ENCODE results near the gene NUAK2.

Gene NUAK2

DNA sequence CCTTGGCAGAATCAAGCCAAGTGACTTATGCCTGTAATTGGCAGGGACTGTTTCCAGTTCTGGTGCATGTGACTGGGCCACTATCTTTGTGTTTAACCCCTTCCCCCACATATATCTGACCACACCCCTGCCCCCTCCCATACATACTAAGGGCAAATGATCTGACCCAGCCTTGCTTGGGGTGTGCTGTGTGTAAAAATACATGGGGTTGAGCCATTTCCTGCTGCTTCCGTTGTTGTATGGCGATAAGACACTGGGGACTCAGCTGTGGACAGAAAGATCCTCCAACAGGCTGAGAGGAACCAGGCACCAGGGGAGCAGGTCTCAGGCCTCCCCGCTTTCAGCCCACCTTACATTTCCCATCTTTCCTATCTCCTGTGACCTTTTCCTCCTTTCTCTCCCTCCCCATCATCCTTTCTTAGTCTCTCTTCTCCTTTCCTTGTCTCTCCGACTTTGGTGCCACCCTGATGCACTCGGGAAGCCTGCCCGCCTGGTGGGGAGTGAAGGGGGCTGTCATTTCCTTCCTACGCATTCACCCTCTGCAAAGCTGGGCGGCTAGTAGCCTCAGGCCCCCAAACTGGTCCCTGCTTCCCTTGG is 54.1 kb downstream of the NUAK2 start:
- no peak for DNase-seq

DNA sequence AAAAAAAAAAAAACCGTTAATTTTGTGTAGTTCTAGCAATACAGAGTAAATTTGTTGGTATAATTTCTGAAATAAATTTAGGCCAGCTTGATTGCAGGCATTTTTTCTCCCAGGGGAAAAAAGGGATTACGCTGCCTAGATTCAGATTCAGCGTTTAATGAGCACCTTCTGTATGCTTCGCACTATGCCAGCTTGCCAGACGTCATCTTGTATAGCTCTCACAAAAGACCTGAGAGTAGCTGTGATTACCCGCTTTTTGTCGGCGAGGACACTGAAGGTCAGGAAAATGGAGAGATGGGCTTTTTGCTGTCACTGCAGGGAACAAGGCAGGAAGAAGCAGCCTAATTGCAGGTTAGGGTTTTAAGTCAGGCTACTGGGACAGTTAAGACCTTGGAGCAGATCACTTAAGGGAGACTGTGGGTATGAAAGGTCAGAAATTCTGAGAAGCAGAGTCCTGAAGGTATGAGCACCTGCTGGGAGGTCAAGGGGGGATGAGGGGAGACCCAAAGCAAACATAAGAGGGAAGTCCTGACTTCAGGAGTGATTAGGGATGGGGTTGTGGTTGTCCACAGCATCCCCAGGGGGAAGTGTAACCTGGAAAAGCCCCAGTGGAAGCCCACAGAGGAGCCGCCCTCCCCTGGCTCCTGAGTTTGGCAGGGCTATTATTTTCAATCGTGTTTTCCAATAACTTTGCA is 54.8 kb downstream of the NUAK2 start:
- in situ Hi-C loops (cut with MboI; ENCODE audit: low pct_unique_long_range_greater_than_20kb, low sequenced_read_pairs), result no loop called here
- DNase-seq, result no peak

More for the DNA sequence above, 54.1 kb downstream of the NUAK2 start:
- in situ Hi-C loops (cut with MboI; ENCODE audit: low pct_unique_long_range_greater_than_20kb, low sequenced_read_pairs), result no loop called here

DNA sequence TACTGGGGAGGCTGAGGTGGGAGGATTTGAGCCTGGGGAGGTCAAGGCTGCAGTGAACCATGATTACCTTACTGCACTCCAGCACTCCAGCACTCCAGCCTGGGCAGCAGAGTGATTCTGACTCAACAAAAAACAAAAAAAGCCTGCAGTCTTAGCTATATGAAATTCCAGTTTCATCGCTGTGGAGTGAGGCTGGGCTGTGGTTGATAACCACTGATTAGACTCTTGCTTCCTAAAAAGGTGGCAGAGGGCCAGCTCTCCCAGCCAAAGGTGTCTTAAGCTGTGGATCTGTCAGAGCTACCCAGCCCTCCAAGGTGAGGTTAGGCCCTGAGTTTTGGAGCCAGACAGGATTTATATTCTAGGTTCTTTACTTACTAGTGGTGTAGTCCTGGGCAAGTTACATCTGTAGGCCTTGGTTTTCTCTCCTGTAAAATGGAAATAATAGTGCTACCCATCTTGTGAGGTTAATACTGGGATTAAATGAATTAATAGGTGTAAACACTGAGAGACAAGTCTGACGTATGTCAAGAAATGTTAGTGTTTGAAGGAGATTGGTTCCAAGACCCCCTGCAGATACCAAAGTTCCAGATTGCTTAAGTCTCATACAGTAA is 57.9 kb downstream of the NUAK2 start:
- DNase-seq, result no peak
- in situ Hi-C loops (cut with MboI; ENCODE audit: low pct_unique_long_range_greater_than_20kb, low sequenced_read_pairs), result no loop called here

DNA sequence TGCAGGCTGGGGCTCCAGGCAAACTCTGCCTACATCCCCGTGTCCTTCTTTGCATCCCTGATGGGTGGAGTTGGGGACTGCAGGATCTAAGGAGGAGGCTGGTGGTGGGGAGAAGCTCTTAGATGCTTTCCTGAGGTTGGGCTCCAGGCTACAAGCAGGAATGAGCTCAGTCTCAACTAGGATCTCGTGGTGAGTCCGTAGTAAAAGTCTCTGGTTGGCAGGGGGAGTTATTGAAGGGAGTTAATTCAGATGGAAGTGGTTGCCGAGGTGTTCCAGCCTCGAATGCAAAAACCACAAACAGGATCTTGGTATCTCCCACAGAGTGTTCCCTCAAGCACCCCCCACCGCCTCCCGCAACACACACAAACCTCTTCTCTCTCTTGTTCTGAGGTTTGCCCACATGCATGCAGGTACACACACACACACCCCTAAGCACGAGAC is 58.8 kb downstream of the NUAK2 start:
- DNase-seq, result peak; percentile 72
- in situ Hi-C loops (cut with MboI; ENCODE audit: low pct_unique_long_range_greater_than_20kb, low sequenced_read_pairs), result no loop called here

DNA sequence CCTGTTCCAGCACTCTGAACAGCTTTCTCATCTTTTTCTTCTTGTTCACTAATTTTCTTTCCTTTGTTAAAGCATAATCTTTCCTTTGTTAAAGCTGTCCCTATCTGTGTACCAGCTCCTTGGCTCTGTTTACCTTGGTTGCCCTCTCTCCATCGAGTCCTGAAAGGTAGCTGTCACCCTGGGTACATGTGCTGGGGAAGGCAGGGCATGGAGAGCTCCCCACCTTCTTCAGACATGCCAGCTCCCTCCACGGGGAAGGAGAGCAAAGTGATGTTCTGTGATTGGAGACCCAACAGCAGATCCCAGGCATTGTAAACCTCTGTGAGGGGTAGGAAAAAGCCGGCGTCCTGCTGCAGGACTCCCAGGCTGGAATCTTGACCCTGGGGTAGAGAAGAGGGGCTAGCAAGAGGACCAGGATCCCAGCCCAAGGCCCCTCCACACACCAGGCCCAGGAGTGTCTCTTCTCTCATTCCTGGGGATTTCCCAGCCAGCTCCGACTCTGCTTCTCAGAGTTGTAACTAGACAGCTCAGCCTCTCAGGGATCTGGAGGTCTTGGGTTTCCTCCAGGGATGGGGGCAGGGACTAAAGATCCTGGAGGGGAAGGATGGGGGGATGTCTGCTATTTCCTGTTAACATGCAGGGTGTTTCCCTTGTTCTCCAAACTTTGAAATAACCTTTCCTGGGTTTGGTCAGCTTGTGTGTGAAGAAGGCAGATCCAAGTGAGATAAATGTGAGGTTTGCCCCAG is 59.4 kb downstream of the NUAK2 start:
- DNase-seq, result peak; percentile 39
- in situ Hi-C loops (cut with MboI; ENCODE audit: low pct_unique_long_range_greater_than_20kb, low sequenced_read_pairs), result no loop called here

DNA sequence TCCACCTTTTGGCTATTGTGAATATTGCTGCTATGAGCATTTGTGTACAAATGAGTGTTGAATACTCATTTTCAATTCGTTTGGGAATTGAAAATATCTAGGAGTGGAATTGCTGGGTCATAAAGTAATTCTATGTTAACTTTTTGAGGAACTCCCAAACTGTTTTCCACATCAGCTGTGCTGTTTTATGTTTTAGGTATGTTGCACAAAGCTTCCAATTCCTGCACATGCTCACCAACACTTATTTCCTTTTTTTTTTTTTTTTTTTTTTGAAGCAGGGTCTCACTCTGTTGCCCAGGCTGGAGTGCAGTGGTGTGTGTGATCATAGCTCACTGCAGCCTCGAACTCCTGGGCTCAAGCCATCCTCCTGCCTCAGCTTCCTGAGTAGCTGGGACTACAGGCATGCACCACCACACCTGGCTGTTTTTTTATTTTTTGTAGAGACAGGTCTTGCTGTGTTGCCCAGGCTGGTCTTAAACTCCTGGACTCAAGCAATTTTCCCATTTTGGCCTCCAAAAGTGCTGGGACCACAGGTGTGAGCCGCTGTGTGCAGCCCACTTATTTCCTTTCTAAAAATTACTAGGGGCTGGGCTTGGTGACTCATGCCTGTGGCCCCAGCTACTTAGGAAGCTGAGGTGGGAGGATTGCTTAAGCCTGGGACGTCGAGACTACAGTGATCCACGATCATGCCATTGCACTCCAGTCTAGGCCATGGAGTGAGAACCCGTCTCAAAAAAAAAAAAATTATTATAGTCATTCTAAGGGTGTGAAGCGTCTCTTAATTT is 60.4 kb downstream of the NUAK2 start:
- in situ Hi-C loops (cut with MboI; ENCODE audit: low pct_unique_long_range_greater_than_20kb, low sequenced_read_pairs), result no loop called here
- DNase-seq, result peak; percentile 64

DNA sequence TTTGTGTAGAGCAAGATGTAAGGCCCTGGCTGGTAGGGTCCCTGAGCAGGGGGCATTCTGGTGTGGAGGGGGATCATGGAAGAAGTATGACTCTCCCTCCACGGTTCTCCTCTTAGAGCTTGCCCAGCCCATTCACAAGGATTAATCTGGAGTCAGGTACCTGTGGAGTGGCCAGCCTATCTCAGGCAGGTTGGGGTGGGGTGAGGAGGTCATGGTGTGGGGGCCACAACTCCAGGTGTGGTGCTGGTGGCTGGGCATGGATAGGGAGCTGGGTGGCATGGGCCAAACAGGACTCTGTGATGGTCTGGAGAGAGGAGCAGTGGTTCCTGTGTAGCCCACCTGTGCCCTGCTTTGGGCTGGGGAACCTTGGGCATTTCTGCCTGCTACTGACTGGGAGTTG is 61.5 kb downstream of the NUAK2 start:
- in situ Hi-C loops (cut with MboI; ENCODE audit: low pct_unique_long_range_greater_than_20kb, low sequenced_read_pairs), result no loop called here
- no peak for DNase-seq

DNA sequence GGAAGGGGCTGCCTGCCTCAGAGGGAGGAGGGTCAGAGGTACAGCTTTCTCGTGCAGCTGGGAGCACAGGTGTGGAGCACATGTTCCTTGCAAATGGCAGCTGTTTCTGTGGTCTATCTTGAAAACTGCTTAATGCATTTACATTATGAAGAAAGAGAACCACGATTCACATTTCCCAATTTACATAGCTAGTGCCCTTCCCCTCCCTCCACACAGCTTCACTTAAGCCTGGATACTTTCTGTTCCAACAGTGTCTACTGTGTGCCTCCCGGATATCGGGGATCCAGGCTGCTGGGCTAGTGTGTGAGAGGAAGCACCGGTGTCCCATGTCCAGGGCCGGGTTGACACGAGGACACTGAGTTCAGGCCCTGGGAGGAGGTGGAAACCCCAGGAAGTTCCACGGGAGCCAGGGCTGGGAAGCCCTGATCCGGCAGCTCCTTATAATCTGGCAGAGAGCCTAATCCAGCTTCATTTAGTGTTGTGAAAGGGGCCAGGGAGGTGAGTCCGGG is 62.2 kb downstream of the NUAK2 start:
- in situ Hi-C loops (cut with MboI; ENCODE audit: low pct_unique_long_range_greater_than_20kb, low sequenced_read_pairs), result no loop called here
- DNase-seq, result no peak

DNA sequence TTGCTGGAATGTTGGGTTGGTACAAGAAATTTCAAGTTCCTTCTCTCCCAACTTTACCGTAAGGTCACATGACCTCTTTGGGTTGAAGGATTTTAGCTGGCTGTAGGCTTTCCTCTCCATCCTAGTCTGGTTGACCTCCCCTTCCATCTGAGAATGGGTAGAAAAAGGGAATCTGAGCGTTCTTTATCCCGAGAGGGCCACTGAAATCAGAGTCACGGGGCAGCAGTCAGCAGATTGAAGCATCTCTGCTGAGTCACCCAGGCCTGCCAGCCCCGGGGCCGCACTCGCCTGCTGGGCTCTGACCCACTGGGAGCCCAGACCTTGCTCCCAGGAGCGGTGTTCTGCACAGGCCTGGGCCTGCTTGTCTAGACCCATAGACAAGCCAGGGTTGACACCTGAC is 62.8 kb downstream of the NUAK2 start:
- in situ Hi-C loops (cut with MboI; ENCODE audit: low pct_unique_long_range_greater_than_20kb, low sequenced_read_pairs), result no loop called here
- DNase-seq, result no peak

DNA sequence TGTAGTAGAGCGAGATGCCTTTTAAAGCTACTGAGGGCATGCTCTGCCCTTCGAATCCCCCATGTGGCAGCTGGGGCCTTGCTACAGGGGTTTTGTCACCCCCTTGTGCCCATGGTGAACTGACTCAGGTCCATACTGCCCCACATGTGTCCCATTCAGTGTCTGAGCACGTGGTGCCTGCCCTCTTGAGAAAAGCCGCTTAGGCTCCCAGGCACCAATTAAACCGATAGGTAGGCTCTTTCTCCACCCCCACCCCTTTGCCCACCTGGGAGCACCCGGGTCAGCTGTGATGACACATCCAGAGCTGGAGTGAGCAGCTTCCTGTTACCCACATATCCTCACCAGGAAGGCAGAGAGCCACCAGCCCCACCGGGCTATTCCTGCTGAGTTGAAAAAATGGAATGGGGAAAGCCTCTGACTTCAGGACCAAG is 63.3 kb downstream of the NUAK2 start:
- no peak for DNase-seq
- in situ Hi-C loops (cut with MboI; ENCODE audit: low pct_unique_long_range_greater_than_20kb, low sequenced_read_pairs), result no loop called here

DNA sequence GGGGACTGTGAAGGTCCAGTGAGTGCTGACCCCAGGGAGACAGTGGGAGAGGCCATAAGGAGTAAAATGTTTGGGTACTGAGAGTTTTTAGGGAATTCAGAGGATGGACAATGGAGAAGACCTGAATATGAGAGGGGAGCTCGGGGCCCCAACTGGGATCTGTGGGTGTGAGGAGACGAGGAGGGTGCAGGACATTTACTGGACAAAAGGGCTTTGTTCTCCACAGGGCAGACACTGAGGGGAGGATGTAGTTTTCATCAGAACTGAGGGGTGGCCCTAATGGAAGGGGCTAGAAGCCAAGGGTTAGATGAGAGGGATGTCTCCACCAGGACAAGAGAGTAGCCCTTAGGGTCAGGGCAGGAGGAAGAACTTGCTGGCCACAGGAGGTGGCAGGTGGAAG is 63.8 kb downstream of the NUAK2 start:
- in situ Hi-C loops (cut with MboI; ENCODE audit: low pct_unique_long_range_greater_than_20kb, low sequenced_read_pairs), result no loop called here
- DNase-seq, result no peak

DNA sequence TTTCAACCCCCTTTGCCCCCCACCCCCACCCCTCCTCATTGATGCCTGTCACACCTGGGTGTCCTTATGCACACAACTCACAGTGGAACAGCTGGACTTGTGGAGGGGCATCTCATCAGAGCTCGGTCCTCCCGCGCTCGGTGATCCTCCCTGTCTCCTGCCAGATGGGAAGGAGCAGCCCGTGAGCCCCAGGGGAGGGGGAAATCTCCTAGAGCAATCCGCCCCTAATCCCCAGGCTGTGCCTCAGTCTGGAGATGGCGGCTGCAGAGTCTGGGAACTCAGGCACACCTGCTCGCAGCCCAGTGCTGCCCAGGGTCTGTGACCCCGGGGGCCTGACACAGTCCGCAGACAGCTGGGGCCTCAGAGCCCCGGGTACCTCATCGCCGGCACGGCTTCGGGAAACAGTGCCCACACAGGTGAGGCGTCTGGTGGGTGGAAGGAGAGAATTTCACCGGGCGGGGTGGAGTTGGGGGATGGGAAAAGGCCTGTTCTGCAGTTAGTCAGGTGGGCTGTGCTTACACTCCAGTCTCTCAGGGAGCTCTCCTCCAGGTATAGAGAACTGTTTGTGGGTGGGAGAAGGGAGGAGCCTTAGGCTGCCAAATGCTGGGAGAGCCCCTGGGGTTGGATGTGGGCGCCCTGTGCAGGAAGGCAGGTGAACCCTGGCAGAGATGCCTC is 64.5 kb downstream of the NUAK2 start:
- in situ Hi-C loops (cut with MboI; ENCODE audit: low pct_unique_long_range_greater_than_20kb, low sequenced_read_pairs), result no loop called here
- no peak for DNase-seq

DNA sequence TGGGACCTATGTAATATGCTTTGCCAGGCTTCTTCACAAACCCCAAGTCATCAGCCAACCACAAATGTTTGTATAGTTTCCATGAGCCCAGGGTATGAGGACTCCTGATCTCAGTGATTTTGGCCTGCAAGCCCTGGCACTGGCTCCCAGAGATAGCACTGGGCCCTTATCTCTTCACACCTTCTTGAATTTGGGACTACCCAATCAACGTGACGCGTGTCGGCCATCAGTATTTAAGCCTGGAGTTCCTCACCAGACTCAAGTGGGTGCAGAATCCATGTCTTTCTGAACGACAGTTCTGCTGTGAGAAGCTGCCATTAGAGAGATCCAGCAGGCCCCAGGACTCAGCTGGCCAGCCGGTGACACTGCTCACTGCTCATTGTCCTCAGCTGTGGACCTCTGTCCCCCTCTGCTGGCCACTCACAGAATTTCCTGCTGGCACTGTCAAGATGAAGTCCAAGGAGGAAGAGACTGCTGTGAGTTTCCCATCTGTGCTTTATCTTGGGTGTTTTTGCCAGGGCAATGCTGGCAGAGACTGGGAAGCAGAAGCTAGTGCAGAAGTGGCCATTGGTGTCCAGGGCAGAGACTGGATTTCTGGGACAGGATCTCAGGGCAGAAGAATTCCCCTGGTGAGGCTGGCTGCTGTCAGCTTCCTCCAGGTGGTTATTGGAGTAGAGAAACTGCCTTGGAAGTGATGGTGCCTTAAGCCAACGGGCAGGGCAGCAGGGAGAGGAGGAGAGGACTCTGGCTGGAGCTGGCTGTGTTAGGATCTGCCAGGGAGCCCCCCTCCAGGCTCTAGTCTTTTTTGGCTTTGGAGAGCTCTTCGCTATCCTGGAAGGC is 65.4 kb downstream of the NUAK2 start:
- DNase-seq, result peak; percentile 88
- in situ Hi-C loops (cut with MboI; ENCODE audit: low pct_unique_long_range_greater_than_20kb, low sequenced_read_pairs), result no loop called here
